H9 (cell line): ENCODE data around the gene MATK. TPM values are rescaled to one million over a fixed set of nuclear protein-coding genes. Genes with fewer than 3 reads are reported as not detected.

ENCODE experiments used
- DNase-seq: peaks from one replicate; pipeline ENCODE4 v3.0.0-alpha.2; 2017
- H2AFZ ChIP-seq: one replicate; pipeline ENCODE4 v1.6.1; 2013; ENCODE audit warnings: mild to moderate bottlenecking, low read length, control low read depth, moderate library complexity
- H2AK5ac ChIP-seq: 2 replicates; pipeline ENCODE4 v1.6.1; 2013; ENCODE audit warnings: low read length, control low read depth, mixed read lengths; ENCODE audit not compliant: insufficient read length
- H2BK120ac ChIP-seq: one replicate; pipeline ENCODE4 v1.6.1; 2013; ENCODE audit warnings: low read depth, mild to moderate bottlenecking, low read length, control low read depth, inconsistent platforms; ENCODE audit not compliant: poor library complexity, severe bottlenecking
- H2BK12ac ChIP-seq: 2 replicates; pipeline ENCODE4 v1.6.1; 2013; ENCODE audit warnings: low read length, control low read depth, mixed read lengths, low read depth; ENCODE audit not compliant: insufficient read length
- H2BK15ac ChIP-seq: 2 replicates; pipeline ENCODE4 v1.6.1; 2013; ENCODE audit warnings: low read depth, low read length, control low read depth
- H2BK20ac ChIP-seq: one replicate; pipeline ENCODE4 v1.6.1; 2013; ENCODE audit warnings: low read depth, mild to moderate bottlenecking, low read length, control low read depth, inconsistent platforms; ENCODE audit not compliant: poor library complexity, severe bottlenecking
- H2BK5ac ChIP-seq: 2 replicates; pipeline ENCODE4 v1.6.1; 2013; ENCODE audit warnings: low read length, control low read depth, mixed read lengths; ENCODE audit not compliant: insufficient read length
- H3K14ac ChIP-seq: 2 replicates; pipeline ENCODE4 v1.6.1; 2013; ENCODE audit warnings: low read length, control low read depth; ENCODE audit not compliant: insufficient read depth
- H3K18ac ChIP-seq: 2 replicates; pipeline ENCODE4 v1.6.1; 2013; ENCODE audit warnings: low read depth, mild to moderate bottlenecking, mixed read lengths, low read length, control low read depth; ENCODE audit not compliant: insufficient read length
- H3K23ac ChIP-seq: 2 replicates; pipeline ENCODE4 v1.6.1; 2013; ENCODE audit warnings: low read length, control low read depth, mixed read lengths, low read depth; ENCODE audit not compliant: insufficient read length
- H3K23me2 ChIP-seq: 2 replicates; pipeline ENCODE4 v1.6.1; 2013; ENCODE audit warnings: low read depth, mild to moderate bottlenecking, mixed read lengths, low read length, control low read depth; ENCODE audit not compliant: insufficient read length, poor library complexity, severe bottlenecking
- H3K27ac ChIP-seq: 2 replicates; pipeline ENCODE4 v1.5.1; 2013; ENCODE audit warnings: low read length, control low read depth, mixed read lengths, low read depth; ENCODE audit not compliant: insufficient read length
- H3K27me3 ChIP-seq: 2 replicates; pipeline ENCODE4 v1.6.1; 2013; ENCODE audit warnings: low read length, control low read depth, inconsistent platforms; ENCODE audit not compliant: insufficient read depth
- H3K4ac ChIP-seq: 2 replicates; pipeline ENCODE4 v1.6.1; 2013; ENCODE audit warnings: low read depth, mild to moderate bottlenecking, control low read depth, inconsistent platforms, low read length, moderate library complexity
- H3K4me1 ChIP-seq: 2 replicates; pipeline ENCODE4 v1.6.1; 2013; ENCODE audit warnings: low read length, control low read depth, inconsistent platforms; ENCODE audit not compliant: insufficient read depth
- H3K4me2 ChIP-seq: 2 replicates; pipeline ENCODE4 v1.6.1; 2013; ENCODE audit warnings: low read length, control low read depth, mixed read lengths; ENCODE audit not compliant: insufficient read length, insufficient read depth
- H3K56ac ChIP-seq: 2 replicates; pipeline ENCODE4 v1.6.1; 2013; ENCODE audit warnings: low read depth, mild to moderate bottlenecking, mixed read lengths, low read length, control low read depth; ENCODE audit not compliant: insufficient read length
- H3K79me1 ChIP-seq: 2 replicates; pipeline ENCODE4 v1.6.1; 2013; ENCODE audit warnings: low read depth, mild to moderate bottlenecking, moderate library complexity, low read length, control low read depth, inconsistent platforms; ENCODE audit not compliant: insufficient read depth, poor library complexity, severe bottlenecking
- H3K79me2 ChIP-seq: 2 replicates; pipeline ENCODE4 v1.6.1; 2013; ENCODE audit warnings: low read length, control low read depth, inconsistent platforms; ENCODE audit not compliant: insufficient read depth
- H3K9ac ChIP-seq: 2 replicates; pipeline ENCODE4 v1.6.1; 2013; ENCODE audit warnings: low read length, control low read depth, mixed read lengths; ENCODE audit not compliant: insufficient read length; ENCODE audit errors: extremely low read depth
- H3K9me3 ChIP-seq: one replicate; pipeline ENCODE4 v1.6.1; 2013; ENCODE audit warnings: low read depth, low read length, inconsistent platforms; ENCODE audit not compliant: control insufficient read depth
- H3T11ph ChIP-seq: one replicate; pipeline ENCODE4 v1.6.1; 2013; ENCODE audit warnings: mild to moderate bottlenecking, low read length, control low read depth, inconsistent platforms
- H4K20me1 ChIP-seq: one replicate; pipeline ENCODE4 v1.6.1; 2013; ENCODE audit not compliant: control insufficient read depth, insufficient read length, insufficient read depth
- H4K5ac ChIP-seq: 2 replicates; pipeline ENCODE4 v1.6.1; 2013; ENCODE audit warnings: low read depth, mild to moderate bottlenecking, mixed read lengths, low read length, control low read depth; ENCODE audit not compliant: insufficient read length
- H4K8ac ChIP-seq: replicated peaks from 2 replicates; pipeline ENCODE4 v1.6.1; 2013; ENCODE audit warnings: low read length, control low read depth, mixed read lengths, low read depth; ENCODE audit not compliant: insufficient read length
- H4K91ac ChIP-seq: 2 replicates; pipeline ENCODE4 v1.6.1; 2013; ENCODE audit warnings: low read depth, mild to moderate bottlenecking, moderate library complexity, mixed read lengths, low read length, control low read depth; ENCODE audit not compliant: insufficient read length
- H3K27ac Mint-ChIP-seq, 3 experiments: 2 replicates in 2 of 3; 3 replicates in 1 of 3; pipeline ENCODE4 v1.8.0; 2020 to 2021; ENCODE audit warnings: mixed read lengths in 3 of 3, mild to moderate bottlenecking in 1 of 3, moderate library complexity in 1 of 3
- H3K27me3 Mint-ChIP-seq: 2 replicates; pipeline ENCODE4 v1.8.0; 2021; ENCODE audit warnings: low read depth, mild to moderate bottlenecking, moderate library complexity, mixed read lengths
- H3K36me3 Mint-ChIP-seq, 3 experiments: 2 replicates in 2 of 3; 3 replicates in 1 of 3; pipeline ENCODE4 v1.8.0; 2020 to 2021; ENCODE audit warnings: low read depth in 3 of 3, mixed read lengths in 3 of 3; ENCODE audit not compliant: insufficient read depth in 1 of 3
- H3K4me1 Mint-ChIP-seq, 2 experiments: 2 replicates each; pipeline ENCODE4 v1.8.0; 2020; ENCODE audit warnings: mixed read lengths in 2 of 2
- H3K4me3 Mint-ChIP-seq, 2 experiments: 2 replicates in 1 of 2; 3 replicates in 1 of 2; pipeline ENCODE4 v1.8.0; 2020 to 2021; ENCODE audit warnings: mild to moderate bottlenecking in 2 of 2, mixed read lengths in 2 of 2, moderate library complexity in 1 of 2
- H3K9me3 Mint-ChIP-seq, 2 experiments: 2 replicates in 1 of 2; 3 replicates in 1 of 2; pipeline ENCODE4 v1.8.0; 2020; ENCODE audit warnings: mild to moderate bottlenecking in 2 of 2, mixed read lengths in 2 of 2, moderate library complexity in 1 of 2
- WGBS: extraction: QIAGEN DNeasy Blood & Tissue Kit; methylation state at CpG from one replicate; pipeline ENCODE4 v1.1.7; 2013; ENCODE audit warnings: missing lambda C conversion rate, low lambda C conversion rate, mixed read lengths; ENCODE audit not compliant: insufficient read length; ENCODE audit errors: extremely low coverage; 5-methylcytosine and 5-hydroxymethylcytosine counted together
- total RNA-seq: library from RNA; stranded (reverse); gene quantifications from 2 replicates; pipeline ENCODE4 v1.2.1, GENCODE V29; 2021
- TF ChIP-seq, protein P1 (sequence below): fragments of 200-600 bp; sonication (generic); conservative IDR thresholded peaks from 3 replicates; pipeline ENCODE4 v1.8.0; 2021; ENCODE audit warnings: antibody characterized with exemption, mild to moderate bottlenecking

MATK gene
- total RNA-seq, 1 experiment from 2014 or later, result 13.5 TPM

DNA sequence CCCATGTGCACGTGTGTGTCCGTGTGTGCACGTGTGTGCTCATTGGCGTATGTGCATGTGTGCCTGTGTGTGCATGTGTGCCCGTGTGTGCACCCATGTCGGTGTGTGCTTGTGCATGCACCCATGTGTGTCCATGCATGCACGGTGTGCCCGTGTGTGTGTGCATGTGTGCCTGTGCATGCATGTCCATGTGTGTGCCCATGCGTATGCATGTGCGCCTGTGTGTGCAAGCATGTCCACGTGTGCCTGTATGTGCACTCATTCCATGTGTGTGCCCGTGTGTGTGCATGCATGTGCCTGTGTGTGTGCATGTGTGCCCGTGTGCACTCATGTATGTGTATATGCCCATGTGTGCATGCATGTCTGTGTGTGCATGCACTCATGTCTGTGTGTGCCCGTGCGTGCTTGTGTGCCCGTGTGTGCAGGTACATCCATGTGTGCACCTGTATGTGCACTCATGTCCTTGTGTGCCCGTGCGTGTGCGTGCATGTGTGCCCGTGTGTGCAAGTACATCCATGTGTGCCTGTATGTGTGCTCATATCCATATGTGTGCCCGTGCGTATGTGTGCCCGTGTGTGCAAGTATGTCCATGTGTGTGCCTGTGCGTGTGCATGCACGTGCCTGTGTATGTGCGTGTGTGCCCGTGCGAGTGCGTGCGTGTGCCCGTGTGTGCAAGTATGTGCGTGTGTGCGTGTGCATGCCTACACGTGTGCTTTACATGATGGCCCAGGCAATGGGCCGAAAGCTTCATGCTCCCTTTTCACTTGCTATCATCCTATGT is 21.6 kb upstream of the MATK start:
- H2BK5ac ChIP-seq, result no peak overlapping the region
- H3K9me3 ChIP-seq, result no peaks in the 10 kb centered on the region
- Mint-ChIP-seq H3K4me1 (peaks cover 0 to 6% of the 10 kb centered on the region in 2 experiments; a peak in 2 of 4 replicates), H3K4me3 (peak overlapping the region in 1 of 2 experiments; percentile 29; a peak in 1 of 5 replicates), H3K27me3 (peaks cover 7% of the 10 kb centered on the region), H3K9me3 (peaks cover 0 to 6% of the 10 kb centered on the region in 2 experiments; a peak in 2 of 5 replicates), H3K36me3 (no peaks in the 10 kb centered on the region), H3K27ac (peak overlapping the region in 1 of 3 experiments; percentile 63; a peak in 2 of 7 replicates)
- H4K91ac ChIP-seq, result no peak overlapping the region
- no peak overlapping the region for H3K18ac ChIP-seq
- no peak for DNase-seq
- H4K20me1 ChIP-seq, result no peaks in the 10 kb centered on the region
- H2BK15ac ChIP-seq, result no peak overlapping the region
- no CpG with 5 or more reads among the region's 35 CpGs for WGBS
- no peak overlapping the region for H2AK5ac ChIP-seq
- H3K23me2 ChIP-seq, result no peaks in the 10 kb centered on the region
- H3K14ac ChIP-seq, result no peak overlapping the region; the same call in 1 of the 2 replicates
- H3K56ac ChIP-seq, result no peak overlapping the region
- H3K79me1 ChIP-seq, result no peaks in the 10 kb centered on the region
- peak overlapping the region; percentile 1 for H4K8ac ChIP-seq
- no peaks in the 10 kb centered on the region for H3K27me3 ChIP-seq
- no peak overlapping the region for H2BK120ac ChIP-seq
- no peak overlapping the region for H3K9ac ChIP-seq
- no peak overlapping the region for H2BK20ac ChIP-seq
- H3K23ac ChIP-seq, result no peak overlapping the region
- H4K5ac ChIP-seq, result peak overlapping the region; percentile 4
- no peak overlapping the region for H3K4me2 ChIP-seq
- no peak overlapping the region for H2BK12ac ChIP-seq
- H2AFZ ChIP-seq, result no peak overlapping the region
- H3K4me1 ChIP-seq, result no peaks in the 10 kb centered on the region
- no peak overlapping the region for H3K27ac ChIP-seq
- H3K79me2 ChIP-seq, result no peaks in the 10 kb centered on the region
- TF ChIP-seq, protein P1, sequence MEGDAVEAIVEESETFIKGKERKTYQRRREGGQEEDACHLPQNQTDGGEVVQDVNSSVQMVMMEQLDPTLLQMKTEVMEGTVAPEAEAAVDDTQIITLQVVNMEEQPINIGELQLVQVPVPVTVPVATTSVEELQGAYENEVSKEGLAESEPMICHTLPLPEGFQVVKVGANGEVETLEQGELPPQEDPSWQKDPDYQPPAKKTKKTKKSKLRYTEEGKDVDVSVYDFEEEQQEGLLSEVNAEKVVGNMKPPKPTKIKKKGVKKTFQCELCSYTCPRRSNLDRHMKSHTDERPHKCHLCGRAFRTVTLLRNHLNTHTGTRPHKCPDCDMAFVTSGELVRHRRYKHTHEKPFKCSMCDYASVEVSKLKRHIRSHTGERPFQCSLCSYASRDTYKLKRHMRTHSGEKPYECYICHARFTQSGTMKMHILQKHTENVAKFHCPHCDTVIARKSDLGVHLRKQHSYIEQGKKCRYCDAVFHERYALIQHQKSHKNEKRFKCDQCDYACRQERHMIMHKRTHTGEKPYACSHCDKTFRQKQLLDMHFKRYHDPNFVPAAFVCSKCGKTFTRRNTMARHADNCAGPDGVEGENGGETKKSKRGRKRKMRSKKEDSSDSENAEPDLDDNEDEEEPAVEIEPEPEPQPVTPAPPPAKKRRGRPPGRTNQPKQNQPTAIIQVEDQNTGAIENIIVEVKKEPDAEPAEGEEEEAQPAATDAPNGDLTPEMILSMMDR, result no peak
- no peak overlapping the region for H3K4ac ChIP-seq
- H3T11ph ChIP-seq, result no peak overlapping the region
